ENCODE results near the gene TIGD1. TPM values are rescaled to one million over a fixed set of nuclear protein-coding genes. Genes with fewer than 3 reads are reported as not detected.

The TIGD1 gene
- total and polyA plus RNA-seq, 2 of the 13 experiments (the other 11 are each of a cell fraction or from before 2014, with no cell fraction given), result 3.5 to 9.5 TPM

- TF ChIP-seq, protein P1, sequence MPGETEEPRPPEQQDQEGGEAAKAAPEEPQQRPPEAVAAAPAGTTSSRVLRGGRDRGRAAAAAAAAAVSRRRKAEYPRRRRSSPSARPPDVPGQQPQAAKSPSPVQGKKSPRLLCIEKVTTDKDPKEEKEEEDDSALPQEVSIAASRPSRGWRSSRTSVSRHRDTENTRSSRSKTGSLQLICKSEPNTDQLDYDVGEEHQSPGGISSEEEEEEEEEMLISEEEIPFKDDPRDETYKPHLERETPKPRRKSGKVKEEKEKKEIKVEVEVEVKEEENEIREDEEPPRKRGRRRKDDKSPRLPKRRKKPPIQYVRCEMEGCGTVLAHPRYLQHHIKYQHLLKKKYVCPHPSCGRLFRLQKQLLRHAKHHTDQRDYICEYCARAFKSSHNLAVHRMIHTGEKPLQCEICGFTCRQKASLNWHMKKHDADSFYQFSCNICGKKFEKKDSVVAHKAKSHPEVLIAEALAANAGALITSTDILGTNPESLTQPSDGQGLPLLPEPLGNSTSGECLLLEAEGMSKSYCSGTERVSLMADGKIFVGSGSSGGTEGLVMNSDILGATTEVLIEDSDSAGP (CRISPR knock-in tag; IDR thresholded peaks at IDR 0.05; ENCODE audit: borderline replicate concordance), result peak; percentile 20; the same call in 1 of the 2 replicates
- 0 out of 2 replicates have a peak, but pooled peaks have one; percentile 24 for TF ChIP-seq ZNF276 (CRISPR knock-in tag; IDR thresholded peaks at IDR 0.05; ENCODE audit: low read depth)
- TF ChIP-seq NFE2L1 (CRISPR knock-in tag; IDR thresholded peaks at IDR 0.05; ENCODE audit: borderline replicate concordance), result 0 out of 2 replicates have a peak, but pooled peaks have one; percentile 42
Observed at GRCh38 chr2:232526372-232526941, 23.9 kb downstream of the TIGD1 start (continued).

- Histone ChIP-seq H3K36me3 (replicated peaks in 1 of 2; ENCODE audit: control insufficient read depth in 1 of 2, insufficient read depth in 2 of 2, low read length in 2 of 2) (no peaks in the 10 kb centered on the region), H4K20me1 (ENCODE audit: insufficient read depth, low read length) (no peaks in the 10 kb centered on the region), H3K27me3 (ENCODE audit: control insufficient read depth in 1 of 2, insufficient read depth in 2 of 2, low read length in 2 of 2) (peaks cover 32 to 88% of the 10 kb centered on the region in 2 experiments), H3K4me1 (ENCODE audit: insufficient read depth, low read length) (peaks cover 37% of the 10 kb centered on the region), H3K79me2 (ENCODE audit: insufficient read depth, low read length) (no peaks in the 10 kb centered on the region), H3K4me3 (replicated peaks in 1 of 3; ENCODE audit: insufficient read depth in 1 of 3, low read depth in 2 of 3, low read length in 3 of 3) (peak within 1 kb of the TSS in 1 of 3 experiments; percentile 58; a peak in 1 of 6 replicates), H3K9me3 (ENCODE audit: low read length) (no peaks in the 10 kb centered on the region), H3K4me2 (ENCODE audit: low read depth, low read length) (peak within 1 kb of the TSS; percentile 71), H2AFZ (ENCODE audit: low read length) (no peak within 1 kb of the TSS), H3K9ac (ENCODE audit: insufficient read depth, low read depth, low read length) (no peak within 1 kb of the TSS), H3K27ac (ENCODE audit: extremely low read length, insufficient read depth, low read length) (no peak within 1 kb of the TSS)
- in situ Hi-C loops (cut with HindIII; ENCODE audit: extremely low pct_ligation_motif_present, low pct_unique_long_range_greater_than_20kb), result no loop called here
- ChIA-PET POLR2A (interaction anchor here (1.6 kb wide), 1 partner anchor 25 kb away, joined by 3 read pairs; the partner anchor contains the start of genes EIF4E2 and TIGD1), CTCF (ENCODE audit: low intra/inter-chr PET ratio, low total read pairs) (no interaction called here)
- ATAC-seq (peak; percentile 2; the same call in 1 of the 3 replicates), DNase-seq (ENCODE audit: low spot score) (peak; percentile 23), FAIRE-seq (no peak)
- no TSS peak for BruUV-seq (replicated peaks)
- WGBS (ENCODE audit: low lambda C conversion rate), result 6% methylated on average over 15 of the region's 18 CpGs
- intact Hi-C loops (cut with micrococcal nuclease; ENCODE audit: unreplicated experiment), result loop anchor here (10.0 kb wide), 1 partner anchor 621 kb away; no protein-coding TSS in a partner anchor
- TF ChIP-seq, protein P2, sequence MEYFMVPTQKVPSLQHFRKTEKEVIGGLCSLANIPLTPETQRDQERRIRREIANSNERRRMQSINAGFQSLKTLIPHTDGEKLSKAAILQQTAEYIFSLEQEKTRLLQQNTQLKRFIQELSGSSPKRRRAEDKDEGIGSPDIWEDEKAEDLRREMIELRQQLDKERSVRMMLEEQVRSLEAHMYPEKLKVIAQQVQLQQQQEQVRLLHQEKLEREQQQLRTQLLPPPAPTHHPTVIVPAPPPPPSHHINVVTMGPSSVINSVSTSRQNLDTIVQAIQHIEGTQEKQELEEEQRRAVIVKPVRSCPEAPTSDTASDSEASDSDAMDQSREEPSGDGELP (IDR thresholded peaks at IDR 0.05; ENCODE audit: borderline replicate concordance, low read depth), result peak; percentile 21; the same call in 1 of the 2 replicates
- TF ChIP-seq HDAC1 (CRISPR knock-in tag; IDR thresholded peaks at IDR 0.05) (no peak), ZNF124 (CRISPR knock-in tag; IDR thresholded peaks at IDR 0.05) (no peak), GPN1 (CRISPR knock-in tag; IDR thresholded peaks at IDR 0.05; ENCODE audit: borderline replicate concordance) (no peak), ZNF260 (CRISPR knock-in tag; IDR thresholded peaks at IDR 0.05; ENCODE audit: borderline replicate concordance, low read depth) (no peak), HES4 (CRISPR knock-in tag; IDR thresholded peaks at IDR 0.05; ENCODE audit: borderline replicate concordance) (no peak)
- TF ChIP-seq, protein P3, sequence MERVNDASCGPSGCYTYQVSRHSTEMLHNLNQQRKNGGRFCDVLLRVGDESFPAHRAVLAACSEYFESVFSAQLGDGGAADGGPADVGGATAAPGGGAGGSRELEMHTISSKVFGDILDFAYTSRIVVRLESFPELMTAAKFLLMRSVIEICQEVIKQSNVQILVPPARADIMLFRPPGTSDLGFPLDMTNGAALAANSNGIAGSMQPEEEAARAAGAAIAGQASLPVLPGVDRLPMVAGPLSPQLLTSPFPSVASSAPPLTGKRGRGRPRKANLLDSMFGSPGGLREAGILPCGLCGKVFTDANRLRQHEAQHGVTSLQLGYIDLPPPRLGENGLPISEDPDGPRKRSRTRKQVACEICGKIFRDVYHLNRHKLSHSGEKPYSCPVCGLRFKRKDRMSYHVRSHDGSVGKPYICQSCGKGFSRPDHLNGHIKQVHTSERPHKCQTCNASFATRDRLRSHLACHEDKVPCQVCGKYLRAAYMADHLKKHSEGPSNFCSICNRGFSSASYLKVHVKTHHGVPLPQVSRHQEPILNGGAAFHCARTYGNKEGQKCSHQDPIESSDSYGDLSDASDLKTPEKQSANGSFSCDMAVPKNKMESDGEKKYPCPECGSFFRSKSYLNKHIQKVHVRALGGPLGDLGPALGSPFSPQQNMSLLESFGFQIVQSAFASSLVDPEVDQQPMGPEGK (CRISPR knock-in tag; IDR thresholded peaks at IDR 0.05), result peak; percentile 59
- TF ChIP-seq, protein P4, sequence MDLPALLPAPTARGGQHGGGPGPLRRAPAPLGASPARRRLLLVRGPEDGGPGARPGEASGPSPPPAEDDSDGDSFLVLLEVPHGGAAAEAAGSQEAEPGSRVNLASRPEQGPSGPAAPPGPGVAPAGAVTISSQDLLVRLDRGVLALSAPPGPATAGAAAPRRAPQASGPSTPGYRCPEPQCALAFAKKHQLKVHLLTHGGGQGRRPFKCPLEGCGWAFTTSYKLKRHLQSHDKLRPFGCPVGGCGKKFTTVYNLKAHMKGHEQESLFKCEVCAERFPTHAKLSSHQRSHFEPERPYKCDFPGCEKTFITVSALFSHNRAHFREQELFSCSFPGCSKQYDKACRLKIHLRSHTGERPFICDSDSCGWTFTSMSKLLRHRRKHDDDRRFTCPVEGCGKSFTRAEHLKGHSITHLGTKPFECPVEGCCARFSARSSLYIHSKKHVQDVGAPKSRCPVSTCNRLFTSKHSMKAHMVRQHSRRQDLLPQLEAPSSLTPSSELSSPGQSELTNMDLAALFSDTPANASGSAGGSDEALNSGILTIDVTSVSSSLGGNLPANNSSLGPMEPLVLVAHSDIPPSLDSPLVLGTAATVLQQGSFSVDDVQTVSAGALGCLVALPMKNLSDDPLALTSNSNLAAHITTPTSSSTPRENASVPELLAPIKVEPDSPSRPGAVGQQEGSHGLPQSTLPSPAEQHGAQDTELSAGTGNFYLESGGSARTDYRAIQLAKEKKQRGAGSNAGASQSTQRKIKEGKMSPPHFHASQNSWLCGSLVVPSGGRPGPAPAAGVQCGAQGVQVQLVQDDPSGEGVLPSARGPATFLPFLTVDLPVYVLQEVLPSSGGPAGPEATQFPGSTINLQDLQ (CRISPR knock-in tag; IDR thresholded peaks at IDR 0.05), result no peak
Observed at GRCh38 chr2:232525791-232526371, 24.5 kb downstream of the TIGD1 start, which contains the start of gene CHRND. Gene CHRND (plus strand): TSS chr2:232526160. CDS start chr2:232526216, 56 bp downstream.
